ENCODE data around the gene SCN5A.

SCN5A gene

GRCh38 chr3:38500688-38501417 is 148.6 kb downstream of the SCN5A start:
- DNase-seq (ENCODE audit: low read depth in 2 of 2) = no peak

All from fibroblast of skin of left biceps (primary cell).